A549 (cell line): ENCODE data around the gene HIC1. TPM values are rescaled to one million over a fixed set of nuclear protein-coding genes. Genes with fewer than 3 reads are reported as not detected.

ENCODE experiments used
- ATAC-seq, 2 experiments: fragments of 200-7000 bp in 1 of 2; fragments of >200 bp in 1 of 2; cut with Nextera tagmentation in 1 of 2; cut with Tn5 transposase in 1 of 2; 3 replicates each; pipeline versions ENCODE4 v1.8.0 to v1.9.1; 2018 to 2020; ENCODE audit warnings: mild to moderate bottlenecking in 1 of 2, moderate library complexity in 1 of 2
- CTCF ChIA-PET: fragments of 300-600 bp; sonication (Branson Sonifier 250); formaldehyde crosslinking; extraction: SDS; loops from one replicate; lab custom pipeline; 2021; ENCODE audit warnings: antibody characterized with exemption, inconsistent platforms; lab: Yijun Ruan, JAX
- POLR2A ChIA-PET: fragments of 350-600 bp; formaldehyde crosslinking; extraction: SDS; loops from one replicate; lab custom pipeline; 2021; ENCODE audit warnings: antibody characterized with exemption, inconsistent platforms; lab: Yijun Ruan, JAX
- DNase-seq, 2 experiments: peaks; one replicate each; pipeline versions ENCODE4 v3.0.0 to v3.0.0-alpha.2; 2011 to 2016; ENCODE audit warnings: low read depth in 1 of 2, low spot score in 1 of 2
- FAIRE-seq: peaks from 2 replicates; lab custom pipeline; 2011; peaks lifted over from hg19 to GRCh38; lab: Jason Lieb, UNC
- H3K27ac ChIP-seq, 2 experiments: fragments of >200 bp; sonication (Bioruptor Twin); formaldehyde crosslinking; 3 replicates each; pipeline ENCODE4 v1.5.1; 2016 to 2017
- H3K4me1 ChIP-seq: fragments of >200 bp; sonication (Bioruptor Twin); formaldehyde crosslinking; 3 replicates; pipeline ENCODE4 v1.6.1; 2016
- H3K4me2 ChIP-seq: fragments of >200 bp; sonication (Bioruptor Twin); formaldehyde crosslinking; 3 replicates; pipeline ENCODE4 v1.6.1; 2016
- H3K4me3 ChIP-seq: fragments of >200 bp; sonication (Bioruptor Twin); formaldehyde crosslinking; 3 replicates; pipeline ENCODE4 v1.5.1; 2016
- H3K9me3 ChIP-seq: fragments of >200 bp; sonication (Bioruptor Twin); formaldehyde crosslinking; 3 replicates; pipeline ENCODE4 v1.6.1; 2016
- BCL3 ChIP-seq: fragments of >200 bp; sonication (Bioruptor Twin); formaldehyde crosslinking; IDR thresholded peaks from 3 replicates; pipeline ENCODE4 v1.6.1; 2016
- CBX8 ChIP-seq: fragments of 200-600 bp; sonication (generic); IDR thresholded peaks from 2 replicates; pipeline ENCODE4 v1.6.1; 2016
- CHD2 ChIP-seq: fragments of 150-350 bp; IDR thresholded peaks from 2 replicates; pipeline ENCODE4 v1.6.1; 2014; ENCODE audit warnings: low read length; ENCODE audit not compliant: partially characterized antibody
- CHD4 ChIP-seq: fragments of 200-600 bp; sonication (generic); IDR thresholded peaks from 2 replicates; pipeline ENCODE4 v1.6.1; 2016; ENCODE audit warnings: antibody characterized with exemption, mild to moderate bottlenecking, borderline replicate concordance
- E2F6 ChIP-seq: IDR thresholded peaks from 2 replicates; pipeline ENCODE4 v1.6.1; 2012; ENCODE audit warnings: low read depth, borderline replicate concordance
- EHF ChIP-seq: fragments of 250-450 bp; sonication (Bioruptor Pico); IDR thresholded peaks from 2 replicates; pipeline ENCODE4 v1.5.0; 2020; ENCODE audit warnings: mild to moderate bottlenecking
- EHMT2 ChIP-seq: fragments of 200-600 bp; sonication (generic); IDR thresholded peaks from 2 replicates; pipeline ENCODE4 v1.6.1; 2016; ENCODE audit warnings: antibody characterized with exemption, low read depth, mild to moderate bottlenecking, moderate library complexity
- ELK1 ChIP-seq: fragments of 150-350 bp; IDR thresholded peaks from 2 replicates; pipeline ENCODE4 v1.6.1; 2014; ENCODE audit warnings: low read depth, mild to moderate bottlenecking, low read length
- FOSB ChIP-seq: fragments of 250-450 bp; sonication (Bioruptor Pico); IDR thresholded peaks from 2 replicates; pipeline ENCODE4 v1.5.0; 2020; ENCODE audit warnings: mild to moderate bottlenecking, moderate library complexity
- FOSL2 ChIP-seq, 2 experiments: fragments of 450-650 bp in 1 of 2; fragments of >200 bp in 1 of 2; sonication (Bioruptor Twin) in 1 of 2; formaldehyde crosslinking; IDR thresholded peaks; 2 replicates each; pipeline versions ENCODE4 v1.5.0 to v1.6.1; 2016 to 2020; ENCODE audit warnings: mild to moderate bottlenecking in 1 of 2, moderate library complexity in 1 of 2
- GATA3 ChIP-seq: IDR thresholded peaks from 2 replicates; pipeline ENCODE4 v1.6.1; 2012; ENCODE audit warnings: borderline replicate concordance
- HOXB5 ChIP-seq: fragments of 250-450 bp; sonication (Bioruptor Pico); IDR thresholded peaks from 2 replicates; pipeline ENCODE4 v1.5.0; 2020; ENCODE audit warnings: mild to moderate bottlenecking, moderate library complexity
- JUNB ChIP-seq: fragments of >200 bp; sonication (Bioruptor Twin); formaldehyde crosslinking; IDR thresholded peaks from 2 replicates; pipeline ENCODE4 v1.6.1; 2016
- KDM5A ChIP-seq: fragments of 200-600 bp; sonication (generic); IDR thresholded peaks from 2 replicates; pipeline ENCODE4 v1.6.1; 2016; ENCODE audit warnings: antibody characterized with exemption, mild to moderate bottlenecking
- MAFK ChIP-seq: fragments of 450-650 bp; IDR thresholded peaks from 2 replicates; pipeline ENCODE4 v1.6.1; 2014; ENCODE audit not compliant: partially characterized antibody
- RAD21 ChIP-seq, 2 experiments: fragments of >200 bp in 1 of 2; sonication (Bioruptor Twin) in 1 of 2; formaldehyde crosslinking in 1 of 2; IDR thresholded peaks in 1 of 2; conservative IDR thresholded peaks in 1 of 2; 2 replicates in 1 of 2; 3 replicates in 1 of 2; pipeline ENCODE4 v1.6.1; 2012 to 2018; ENCODE audit warnings: inconsistent platforms in 1 of 2
- RARB ChIP-seq: fragments of 250-450 bp; sonication (Bioruptor Pico); IDR thresholded peaks from 2 replicates; pipeline ENCODE4 v1.8.0; 2021; ENCODE audit warnings: mild to moderate bottlenecking, moderate library complexity
- REST ChIP-seq: fragments of 200-600 bp; sonication (generic); IDR thresholded peaks from 2 replicates; pipeline ENCODE4 v1.6.1; 2016; ENCODE audit warnings: antibody characterized with exemption, mild to moderate bottlenecking, moderate library complexity
- SREBF2 ChIP-seq: fragments of 450-650 bp; IDR thresholded peaks from 2 replicates; pipeline ENCODE4 v1.6.1; 2014; ENCODE audit warnings: mild to moderate bottlenecking, moderate library complexity
- TFCP2L1 ChIP-seq: fragments of 250-450 bp; sonication (Bioruptor Pico); IDR thresholded peaks from 2 replicates; pipeline ENCODE4 v1.5.0; 2021; ENCODE audit warnings: mild to moderate bottlenecking
- TP53 ChIP-seq: fragments of 250-450 bp; sonication (Bioruptor Pico); IDR thresholded peaks from 2 replicates; pipeline ENCODE4 v1.5.0; 2021; ENCODE audit warnings: mild to moderate bottlenecking, moderate library complexity
- USF2 ChIP-seq: fragments of 450-650 bp; IDR thresholded peaks from 2 replicates; pipeline ENCODE4 v1.6.1; 2014; ENCODE audit warnings: antibody characterized with exemption
- ZFP36 ChIP-seq: fragments of 450-650 bp; IDR thresholded peaks from 2 replicates; pipeline ENCODE4 v1.6.1; 2014; ENCODE audit warnings: borderline replicate concordance; ENCODE audit not compliant: partially characterized antibody
- WGBS: methylation state at CpG from one replicate; pipeline ENCODE4 v1.1.6; 2017; ENCODE audit errors: missing lambda C conversion rate; 5-methylcytosine and 5-hydroxymethylcytosine counted together
- polyA plus RNA-seq, 4 experiments: library from polyadenylated mRNA; depleted of rRNA in 3 of 4; stranded (reverse); fragments of >200 nt; fragmentation: RNase III in 1 of 4; extraction: RNeasy Plus Mini Kit Qiagen cat#74134 plus additional on column Dnase treatment in 1 of 4; gene quantifications; 2 replicates in 3 of 4; 3 replicates in 1 of 4; pipeline ENCODE4 v1.2.3, GENCODE V29; 2011 to 2017

HIC1 gene
- polyA plus RNA-seq, 2 of the 4 experiments (the other 2 are of a cell fraction) = 0.13 to 1.3 TPM

GRCh38 chr17:2033153-2033552 lies 21.8 kb upstream of the HIC1 start:
- 85% methylated on average over 7 of the region's 7 CpGs for WGBS
- FAIRE-seq (no peak), ATAC-seq (no peak), DNase-seq (no peak)
- H3K4me2 ChIP-seq = no peak overlapping the region
- ChIA-PET CTCF (interaction anchor here (1.0 to 17.0 kb wide), 6 partner anchors 9 to 144 kb away, joined by 3 to 420 read pairs (median 108); partner anchors contain the start of gene OVCA2), POLR2A (no interaction called here)
- TF ChIP-seq RARB (CRISPR knock-in tag) = no peak
- TF ChIP-seq USF2 = no peak
- no peak for TF ChIP-seq GATA3
- peaks cover 21% of the 10 kb centered on the region for H3K4me1 ChIP-seq
- no peak overlapping the region for H3K27ac ChIP-seq
- no peak overlapping the region for H3K4me3 ChIP-seq
- no peaks in the 10 kb centered on the region for H3K9me3 ChIP-seq

- WGBS = 79% methylated on average over 5 of the region's 7 CpGs
- H3K9me3 ChIP-seq = no peaks in the 10 kb centered on the region
- CTCF ChIA-PET = interaction anchor here (1.0 to 17.0 kb wide), 7 partner anchors 8 to 121 kb away, joined by 3 to 420 read pairs (median 128); partner anchors contain the start of genes DPH1, HIC1, OVCA2 and RTN4RL1
- no peak overlapping the region for H3K27ac ChIP-seq
- no peak for TF ChIP-seq USF2
- TF ChIP-seq ZFP36 = no peak
- no peak for TF ChIP-seq JUNB
- no peak for TF ChIP-seq BCL3
- no peak for TF ChIP-seq RAD21 (conservative IDR thresholded peaks at IDR 0.05 in 1 of 2, IDR thresholded peaks at IDR 0.05 in 1 of 2)
- TF ChIP-seq E2F6 = no peak
- TF ChIP-seq EHMT2 = no peak
- no peak for TF ChIP-seq FOSB (CRISPR knock-in tag)
- no peak for TF ChIP-seq FOSL2 (IDR thresholded peaks at IDR 0.05)
- TF ChIP-seq FOSL2 (CRISPR knock-in tag; IDR thresholded peaks at IDR 0.05) = no peak
- no peak for TF ChIP-seq MAFK
- ATAC-seq = no peak
- H3K4me2 ChIP-seq = no peak overlapping the region
- no peak for FAIRE-seq
- no peak for DNase-seq
- POLR2A ChIA-PET = no interaction called here
- H3K4me3 ChIP-seq = no peak overlapping the region
- H3K4me1 ChIP-seq = peaks cover 21% of the 10 kb centered on the region
These were observed 20.7 kb upstream of the HIC1 start for GRCh38 chr17:2034157-2034556.

GRCh38 chr17:2034806-2035540 lies 19.9 kb upstream of the HIC1 start:
- H3K27ac ChIP-seq = peak overlapping the region in 1 of 2 experiments; percentile 65; a peak in 3 of 6 replicates
- no peak overlapping the region for H3K4me3 ChIP-seq
- ATAC-seq (no peak), DNase-seq (no peak), FAIRE-seq (no peak)
- peaks cover 21% of the 10 kb centered on the region for H3K4me1 ChIP-seq
- WGBS = 55% methylated on average over 3 of the region's 9 CpGs
- ChIA-PET CTCF (interaction anchor here (0.7 to 17.0 kb wide), 6 partner anchors 7 to 153 kb away, joined by 3 to 224 read pairs (median 66); partner anchors contain the start of genes DPH1, HIC1, OVCA2 and RTN4RL1), POLR2A (no interaction called here)
- no peaks in the 10 kb centered on the region for H3K9me3 ChIP-seq
- peak overlapping the region; percentile 38; the same call in 1 of the 3 replicates for H3K4me2 ChIP-seq
- TF ChIP-seq ELK1 (no peak), CHD2 (no peak), TP53 (CRISPR knock-in tag) (no peak), EHF (CRISPR knock-in tag) (no peak), REST (no peak), CHD4 (no peak), KDM5A (no peak), RAD21 (conservative IDR thresholded peaks at IDR 0.05 in 1 of 2, IDR thresholded peaks at IDR 0.05 in 1 of 2) (no peak), SREBF2 (no peak), ZFP36 (no peak), HOXB5 (CRISPR knock-in tag) (no peak), CBX8 (no peak), TFCP2L1 (no peak)
